GM21576 (cell line): ENCODE results near the gene OR1J4.

Source experiments
- ATAC-seq: cut with Tn5 transposase; IDR thresholded peaks from one replicate; pipeline ENCODE4 v1.9.1; 2021; ENCODE audit warnings: mild to moderate bottlenecking, moderate library complexity; ENCODE audit not compliant: unreplicated experiment

The OR1J4 gene

DNA sequence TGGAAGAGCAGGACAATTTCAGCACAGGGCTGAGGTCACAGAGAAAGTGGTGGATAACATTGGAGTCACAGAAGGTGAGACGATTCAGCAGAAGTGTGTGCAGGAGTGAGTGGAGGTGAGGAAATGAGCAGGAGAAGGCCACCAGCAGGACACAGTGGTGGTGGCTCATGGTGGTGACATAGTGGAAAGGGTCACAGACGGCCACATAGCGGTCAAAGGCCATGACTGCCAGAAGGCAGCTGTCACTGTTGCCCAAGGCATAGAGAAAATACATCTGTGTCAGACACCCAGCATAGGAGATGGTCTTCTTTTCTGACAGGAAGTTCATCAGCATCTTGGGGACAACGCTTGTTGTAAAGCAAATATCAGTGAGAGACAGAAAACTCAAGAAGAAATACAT is 49.0 kb downstream of the OR1J4 start:
- no peak for ATAC-seq
